Measurements from ENCODE around the gene OVCA2.

- TF ChIP-seq FOXM1 (IDR thresholded peaks at IDR 0.05; ENCODE audit: low read depth), result no peak
- TF ChIP-seq CTCF (IDR thresholded peaks at IDR 0.05), result no peak
- no peak for TF ChIP-seq SMC3 (IDR thresholded peaks at IDR 0.05; ENCODE audit: low read depth, low read length)
- TF ChIP-seq NFIC (IDR thresholded peaks at IDR 0.05; ENCODE audit: borderline replicate concordance), result no peak
- TF ChIP-seq POLR2AphosphoS5 (IDR thresholded peaks at IDR 0.05; ENCODE audit: low read depth, low read length), result no peak
- TF ChIP-seq TAF1 (IDR thresholded peaks at IDR 0.05; ENCODE audit: borderline replicate concordance, low read depth, low read length), result no peak
- no peak for TF ChIP-seq YY1 (IDR thresholded peaks at IDR 0.05; ENCODE audit: low read depth)
- no peak for TF ChIP-seq FOSL2 (IDR thresholded peaks at IDR 0.05; ENCODE audit: borderline replicate concordance, low read depth)
Observed at GRCh38 chr17:2051061-2051932, 9.5 kb downstream of the OVCA2 start.

Measured in SK-N-SH (cell line).